Globus pallidus (tissue), 1 donor: ENCODE data around the gene APC.
A peak's percentile ranks its signal among the peaks of the same experiment; 100 is the strongest.
"Not testable (repeated sequence)": the region's sequence is repeated elsewhere in the genome, so short reads cannot be mapped to it uniquely, and the experiment has no call there.

Experiments
- DNase-seq: peaks from one replicate; pipeline ENCODE4 v3.0.0-alpha.2; 2015; ENCODE audit warnings: low spot score

Gene APC

GRCh38 chr5:112716895-112717294 is 20.8 kb upstream of the APC start:
- DNase-seq = not testable (repeated sequence)

GRCh38 chr5:112717506-112718082 is 20.1 kb upstream of the APC start:
- no peak for DNase-seq

- DNase-seq = no peak
These were observed 19.3 kb upstream of the APC start for GRCh38 chr5:112718344-112718743.

- no peak for DNase-seq
These were observed 17.1 kb upstream of the APC start for GRCh38 chr5:112720576-112720975.

- DNase-seq = no peak
These were observed 12.8 kb upstream of the APC start for GRCh38 chr5:112724901-112725300.

- DNase-seq = no peak
These were observed 8.1 kb upstream of the APC start for GRCh38 chr5:112729630-112730029.

GRCh38 chr5:112732131-112732530 is 5.6 kb upstream of the APC start:
- DNase-seq = peak; percentile 39

- no peak for DNase-seq
These were observed 4.1 kb upstream of the APC start for GRCh38 chr5:112733586-112733985.

GRCh38 chr5:112734597-112734996 is 3.1 kb upstream of the APC start:
- no peak for DNase-seq

GRCh38 chr5:112735702-112736101 is 2.0 kb upstream of the APC start:
- DNase-seq = no peak

GRCh38 chr5:112737070-112737462 is 619 bp upstream of the APC start:
- no peak for DNase-seq

GRCh38 chr5:112738191-112738560 is 491 bp downstream of the APC start:
- no peak for DNase-seq

GRCh38 chr5:112742424-112742823 is 4.7 kb downstream of the APC start:
- peak; percentile 89 for DNase-seq

GRCh38 chr5:112743631-112744030 is 5.9 kb downstream of the APC start:
- no peak for DNase-seq

GRCh38 chr5:112752335-112752734 is 14.7 kb downstream of the APC start:
- no peak for DNase-seq

GRCh38 chr5:112755703-112756102 is 18.0 kb downstream of the APC start:
- no peak for DNase-seq

- peak; percentile 79 for DNase-seq
These were observed 20.0 kb downstream of the APC start for GRCh38 chr5:112757468-112758208.

GRCh38 chr5:112758676-112759075 is 21.0 kb downstream of the APC start:
- no peak for DNase-seq

GRCh38 chr5:112762113-112762810 is 24.6 kb downstream of the APC start:
- no peak for DNase-seq

- DNase-seq = no peak
These were observed 25.5 kb downstream of the APC start for GRCh38 chr5:112763165-112763564.

- no peak for DNase-seq
These were observed 34.4 kb downstream of the APC start for GRCh38 chr5:112772124-112772523.

- no peak for DNase-seq
These were observed 38.7 kb downstream of the APC start for GRCh38 chr5:112776301-112776856.

- no peak for DNase-seq
These were observed 41.8 kb downstream of the APC start for GRCh38 chr5:112779531-112779930.
